ENCODE data around the gene VAC14.

- TF ChIP-seq POLR2A (IDR thresholded peaks at IDR 0.05; ENCODE audit: borderline replicate concordance, extremely low read depth, insufficient read depth, insufficient read length): no peak
- no peak for TF ChIP-seq ZBTB33 (IDR thresholded peaks at IDR 0.05; ENCODE audit: extremely low read depth, insufficient replicate concordance, low read length)
- no peak for TF ChIP-seq SRF (IDR thresholded peaks at IDR 0.05; ENCODE audit: low read depth)
- no peak for TF ChIP-seq CTCF (IDR thresholded peaks at IDR 0.05 in 2 of 3, conservative IDR thresholded peaks at IDR 0.05 in 1 of 3; ENCODE audit: borderline replicate concordance in 1 of 3, insufficient read depth in 1 of 3, low read depth in 2 of 3, low read length in 2 of 3)
- no peak for TF ChIP-seq SIN3A (IDR thresholded peaks at IDR 0.05; ENCODE audit: low read depth)
- no peak for TF ChIP-seq POLR2AphosphoS5 (IDR thresholded peaks at IDR 0.05; ENCODE audit: low read depth, low read length)
- no peak for TF ChIP-seq CEBPB (IDR thresholded peaks at IDR 0.05; ENCODE audit: low read depth)
- no peak for TF ChIP-seq REST (IDR thresholded peaks at IDR 0.05; ENCODE audit: low read depth)
- no peak for TF ChIP-seq TCF7L2 (IDR thresholded peaks at IDR 0.05; ENCODE audit: borderline replicate concordance, extremely low read depth, insufficient read depth, insufficient read length)
- no peak for TF ChIP-seq EZH2phosphoT487 (IDR thresholded peaks at IDR 0.05; ENCODE audit: borderline replicate concordance)
- no peak for TF ChIP-seq SP1 (IDR thresholded peaks at IDR 0.05; ENCODE audit: low read depth)
- no peak for TF ChIP-seq MAX (IDR thresholded peaks at IDR 0.05)
Observed at GRCh38 chr16:70680495-70681381, 120.2 kb downstream of the VAC14 start.
